Endothelial cell of hepatic sinusoid (primary cell): ENCODE data around the gene LAMTOR1.

Experiments
- in situ Hi-C: cut with HindIII; loops from 2 replicates; pipeline ENCODE4 v1.10.0; 2017; ENCODE audit warnings: low sequenced_read_pairs

LAMTOR1 gene

DNA sequence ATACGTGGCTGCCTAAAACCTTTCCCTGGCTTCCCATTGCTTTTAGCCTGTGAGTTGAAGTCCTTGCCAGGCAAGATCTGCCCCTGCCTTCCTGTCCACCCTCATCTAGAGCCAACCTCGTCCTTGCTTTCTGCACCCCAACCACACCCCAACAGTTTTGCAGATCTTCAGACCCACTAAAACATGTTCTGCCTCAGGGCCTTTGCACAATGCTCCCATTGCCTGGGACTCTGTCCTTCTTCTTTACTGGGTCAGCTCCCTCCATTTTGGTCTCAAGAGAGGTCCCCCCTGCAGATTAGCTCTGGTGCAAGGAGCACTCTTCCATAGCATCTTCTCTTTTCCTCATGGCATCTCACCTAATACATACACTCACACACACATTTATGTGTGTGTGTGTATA is 17.8 kb upstream of the LAMTOR1 start:
- in situ Hi-C loops, result no loop called here

DNA sequence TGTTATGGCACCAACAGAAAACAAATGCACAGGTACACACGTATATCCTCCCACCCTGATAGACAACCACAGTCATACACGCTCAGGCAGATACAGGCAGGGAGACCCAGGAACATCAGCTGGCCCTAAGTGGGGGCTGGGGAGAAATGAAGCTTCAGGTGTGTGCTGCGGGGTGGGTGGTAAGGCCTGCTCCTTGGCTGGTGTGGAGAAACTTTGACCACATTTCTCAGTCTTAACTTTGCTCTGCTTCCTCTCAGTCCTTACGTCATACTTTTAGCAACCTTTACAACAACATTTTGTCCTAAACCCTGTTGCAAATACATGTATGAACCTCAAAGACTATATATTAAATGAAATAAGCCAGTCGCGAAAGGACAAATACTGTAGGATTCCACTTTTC is 16.1 kb upstream of the LAMTOR1 start:
- in situ Hi-C loops, result loop anchor here (5.0 kb wide), 1 partner anchor 73 kb away; the partner anchor contains the start of gene FOLR1

DNA sequence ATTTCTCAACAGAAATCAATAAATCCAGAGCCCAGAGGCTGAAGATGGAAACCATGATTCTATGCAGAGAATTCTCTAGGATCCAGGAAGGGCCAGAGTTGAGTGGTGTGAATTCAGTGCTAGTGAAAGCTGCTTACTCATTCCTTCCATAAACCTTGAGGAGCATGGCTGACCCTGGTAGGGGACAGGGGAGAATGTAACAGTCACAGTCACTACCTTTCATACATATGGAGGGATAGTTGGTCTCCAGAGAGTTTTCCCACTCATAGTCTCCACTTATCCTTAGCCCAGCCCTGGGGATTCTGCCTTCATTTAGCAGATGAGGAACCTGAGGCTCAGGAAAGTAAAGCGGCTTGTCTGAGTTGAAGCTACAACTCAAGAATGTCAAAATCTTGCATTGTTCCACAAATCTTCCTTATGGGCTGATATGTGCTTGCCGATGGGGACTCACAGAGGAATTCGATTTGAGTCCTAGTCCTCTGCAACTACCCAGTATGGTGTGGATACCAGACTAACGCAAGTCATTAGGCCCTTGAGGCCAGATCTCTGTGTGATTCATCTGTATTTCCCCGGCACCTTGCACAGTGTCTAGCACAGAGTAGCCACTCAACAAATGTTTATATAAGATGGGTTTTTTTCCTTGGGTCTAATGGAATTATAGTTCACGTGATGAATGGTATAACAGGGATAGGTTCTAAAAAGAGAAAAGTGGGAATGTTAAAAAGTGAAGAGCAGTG is 13.1 kb upstream of the LAMTOR1 start:
- in situ Hi-C loops, result loop anchor here (5.0 kb wide), 1 partner anchor 76 kb away; the partner anchor contains the start of gene FOLR1

DNA sequence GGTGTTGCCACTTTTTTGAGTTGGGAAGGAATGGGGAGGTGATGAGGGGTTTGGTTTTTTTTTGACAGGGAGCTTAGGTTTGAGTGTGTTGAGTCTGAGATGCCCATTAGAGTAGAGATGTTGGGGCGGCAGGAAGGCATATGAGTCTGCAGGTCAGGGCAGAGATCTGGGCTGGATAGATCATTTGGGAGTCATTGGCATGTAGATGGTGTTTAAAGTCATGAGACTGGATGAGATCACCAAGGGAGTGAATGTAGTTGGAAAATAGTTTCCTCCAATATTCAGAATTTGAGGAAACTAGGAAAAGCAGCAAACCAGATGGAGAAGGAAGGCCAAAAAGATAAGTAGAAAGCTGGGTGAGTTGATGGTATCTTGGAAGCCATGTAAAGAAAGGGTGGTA is 11.5 kb upstream of the LAMTOR1 start:
- in situ Hi-C loops, result no loop called here

DNA sequence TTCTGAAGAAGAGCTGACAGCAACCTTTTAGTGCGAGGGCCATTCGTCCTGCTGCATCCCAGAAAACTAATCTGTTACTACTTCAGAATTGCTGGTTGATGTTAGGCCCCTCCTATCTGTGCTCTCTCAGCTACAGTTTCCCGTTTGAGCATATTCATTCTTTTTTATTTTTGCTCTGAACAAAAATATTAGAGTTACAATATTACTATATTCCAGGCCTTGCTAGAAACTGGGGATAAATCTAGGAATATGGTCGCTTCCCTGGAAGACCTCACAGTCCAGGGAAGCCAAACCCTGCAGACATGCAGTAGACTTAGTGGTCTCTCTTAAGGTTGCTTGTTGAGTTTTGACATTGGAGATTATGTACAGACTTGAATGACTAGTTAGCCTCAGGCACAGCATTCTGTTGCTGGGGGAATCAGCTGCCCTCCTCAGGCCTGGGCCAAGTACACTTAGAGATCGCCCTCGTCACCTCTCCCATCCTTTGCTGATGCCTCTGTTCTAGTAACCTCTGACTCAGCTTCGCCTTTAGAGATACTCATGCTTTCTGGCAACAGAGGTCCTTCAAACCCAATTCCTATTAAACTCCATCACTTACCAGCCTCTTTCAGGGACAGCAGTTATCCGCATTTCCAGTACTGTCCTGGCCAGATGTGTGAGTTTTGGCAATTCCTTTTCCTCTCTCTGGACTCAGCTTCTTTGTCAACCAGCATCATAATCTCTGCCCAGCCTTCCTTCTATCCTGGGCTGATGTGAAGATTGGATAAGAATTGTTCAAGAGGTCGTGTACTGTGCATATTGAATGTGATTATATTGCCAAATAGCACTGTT is 10.1 kb upstream of the LAMTOR1 start:
- in situ Hi-C loops, result no loop called here

DNA sequence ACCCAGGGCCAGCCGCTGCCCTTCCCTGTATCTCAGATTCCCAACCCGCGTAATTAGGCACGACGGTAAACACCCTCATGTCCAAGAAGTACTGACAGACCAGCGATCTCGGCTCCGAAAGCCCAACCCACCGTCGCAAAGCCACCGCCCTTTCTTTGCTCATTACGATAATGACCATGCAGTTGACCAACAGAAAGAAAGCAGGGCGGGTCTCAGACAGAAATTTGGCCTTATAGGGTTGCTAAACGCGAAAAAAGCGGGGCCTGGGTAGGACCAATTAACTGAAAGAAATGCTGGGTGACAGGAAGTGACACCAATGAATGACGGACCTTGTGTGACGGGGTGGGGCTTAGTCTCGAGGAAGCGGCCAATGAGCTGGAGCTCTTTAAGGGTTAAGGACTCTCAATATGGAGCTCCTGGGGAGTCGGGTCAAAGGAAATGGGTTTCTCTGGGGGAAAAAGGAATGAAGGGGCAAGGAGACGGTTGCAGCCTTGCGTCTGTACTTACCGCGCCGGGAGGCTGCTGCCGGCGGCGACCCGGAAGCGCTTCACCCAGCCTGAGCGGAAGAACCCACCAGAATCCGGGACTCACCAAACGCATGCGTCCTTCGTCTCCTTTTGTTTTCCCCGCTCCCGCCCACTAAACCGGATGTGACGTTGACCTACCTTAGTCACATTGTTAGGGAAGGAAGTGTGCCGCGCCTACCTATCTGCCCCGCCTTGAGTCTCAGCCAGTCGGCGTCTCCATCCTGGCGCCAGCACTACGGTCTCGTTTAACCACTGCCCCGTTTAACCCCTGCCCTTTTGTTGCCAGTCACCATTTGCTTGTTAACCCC is 9.3 kb upstream of the LAMTOR1 start, which contains the start of gene ANAPC15:
TSS of gene ANAPC15 (minus strand) at position 553 of the 835 bp plus-strand sequence. CDS start 1,419 bp downstream, outside the sequence.
- in situ Hi-C loops, result no loop called here

DNA sequence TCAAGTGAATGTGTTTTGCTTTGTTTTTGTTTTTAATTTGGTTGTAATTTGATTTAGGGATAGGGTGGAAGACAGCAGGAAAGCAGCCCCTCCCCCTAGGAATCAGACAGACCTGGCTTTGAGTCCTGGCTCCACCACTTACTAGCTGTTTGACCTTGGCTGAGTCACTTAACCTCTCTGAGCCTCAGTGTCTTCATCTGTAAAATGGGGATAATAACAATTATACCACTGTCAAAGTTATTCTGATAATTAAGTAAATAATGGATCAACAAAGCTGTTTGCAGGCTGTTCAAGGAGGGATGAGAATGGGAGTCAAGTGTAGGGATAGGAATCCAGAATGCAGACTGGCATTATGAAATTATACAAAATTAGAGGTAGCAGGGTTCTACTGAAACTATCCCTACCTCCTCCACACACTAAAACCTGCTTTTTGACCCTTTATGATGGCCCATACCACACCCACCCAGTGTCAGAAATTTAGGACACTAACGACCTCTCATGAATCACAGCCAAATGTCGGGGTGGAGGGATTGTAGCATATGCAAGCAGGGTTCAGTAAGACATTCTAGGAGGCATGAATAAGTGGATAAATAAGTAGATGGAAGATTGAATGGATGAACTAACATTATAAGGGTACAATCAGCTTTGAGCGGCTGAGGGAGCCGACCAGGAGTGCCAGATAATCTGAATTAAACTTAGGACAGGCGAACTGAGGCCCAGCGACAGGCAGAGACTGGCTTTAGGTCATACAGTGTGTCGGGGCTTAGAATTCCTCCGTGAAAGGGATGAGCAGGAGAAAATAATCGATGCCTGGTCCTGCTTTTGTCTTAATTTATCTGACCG is 8.4 kb upstream of the LAMTOR1 start:
- in situ Hi-C loops, result no loop called here

DNA sequence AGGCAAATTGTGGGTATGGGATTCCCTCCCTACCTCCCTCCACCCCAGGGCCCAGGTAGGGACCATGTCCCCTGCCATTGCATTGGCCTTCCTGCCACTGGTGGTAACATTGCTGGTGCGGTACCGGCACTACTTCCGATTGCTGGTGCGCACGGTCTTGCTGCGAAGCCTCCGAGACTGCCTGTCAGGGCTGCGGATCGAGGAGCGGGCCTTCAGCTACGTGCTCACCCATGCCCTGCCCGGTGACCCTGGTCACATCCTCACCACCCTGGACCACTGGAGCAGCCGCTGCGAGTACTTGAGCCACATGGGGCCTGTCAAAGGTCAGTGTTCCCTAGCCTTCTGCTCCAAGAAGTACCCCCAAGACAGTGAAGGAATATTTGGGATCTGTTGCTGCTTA is 2.8 kb upstream of the LAMTOR1 start, which contains the start of gene TOMT:
TSS of gene TOMT (plus strand) at position 37 of the 400 bp plus-strand sequence. CDS start at position 65, 28 bp downstream.
- in situ Hi-C loops, result no loop called here

DNA sequence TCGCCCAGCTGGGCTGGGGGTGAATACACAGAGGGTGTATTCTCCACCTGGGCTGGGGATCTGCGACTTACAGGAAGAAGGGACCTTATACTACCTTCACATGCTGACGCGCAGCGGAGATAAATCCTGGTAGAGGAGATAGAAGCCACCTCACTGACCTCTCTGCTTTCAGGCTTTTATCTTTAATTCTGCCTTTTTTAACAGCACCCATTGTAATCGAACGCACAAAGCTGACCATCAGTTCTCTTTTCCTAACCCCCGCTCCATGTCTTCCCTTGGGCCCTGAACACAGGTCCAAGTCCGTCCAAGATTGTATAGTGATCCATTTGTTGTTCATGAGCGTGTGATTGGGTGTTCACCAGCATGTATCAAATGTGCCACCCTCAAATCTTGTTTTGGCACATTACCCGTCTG is 664 bp upstream of the LAMTOR1 start:
- in situ Hi-C loops, result loop anchor here (5.0 kb wide), 1 partner anchor 76 kb away; no protein-coding TSS in a partner anchor

DNA sequence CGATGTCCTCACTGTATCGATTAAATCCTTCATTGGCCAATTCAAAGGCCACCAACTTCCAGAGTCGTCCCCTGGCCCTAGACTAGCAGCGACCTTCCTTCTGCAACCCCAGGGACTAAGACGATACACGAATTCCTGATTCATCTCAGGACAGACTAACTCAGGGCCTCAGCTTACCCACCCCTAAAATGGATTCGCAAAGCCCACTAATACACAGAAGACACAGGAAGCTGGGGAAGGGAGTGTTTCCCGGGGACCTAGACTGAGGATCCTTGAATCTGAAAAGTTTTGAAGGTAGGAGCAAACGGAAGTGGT is 509 bp downstream of the LAMTOR1 start:
- in situ Hi-C loops, result loop anchor here (5.0 kb wide), 1 partner anchor 75 kb away; no protein-coding TSS in a partner anchor

DNA sequence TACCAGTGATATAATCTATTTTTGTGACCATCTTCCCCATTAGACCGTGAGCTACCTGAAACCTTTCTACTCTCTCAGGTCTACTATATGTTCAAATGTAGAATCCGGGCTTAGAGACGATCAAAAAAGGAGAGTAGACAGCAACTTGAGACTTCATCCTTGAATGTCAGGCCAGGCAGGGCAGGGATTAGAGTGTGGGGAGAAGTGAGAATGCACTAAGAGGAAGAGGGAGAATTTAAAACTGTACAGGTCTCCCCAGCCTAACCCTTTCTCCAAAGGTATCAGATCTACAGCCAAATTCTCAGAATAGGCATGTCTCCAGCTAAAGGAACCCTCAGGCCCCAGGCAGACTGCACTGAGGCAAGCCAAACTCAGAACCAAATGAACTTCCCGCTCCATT is 935 bp downstream of the LAMTOR1 start:
- in situ Hi-C loops, result loop anchor here (5.0 kb wide), 1 partner anchor 75 kb away; no protein-coding TSS in a partner anchor

DNA sequence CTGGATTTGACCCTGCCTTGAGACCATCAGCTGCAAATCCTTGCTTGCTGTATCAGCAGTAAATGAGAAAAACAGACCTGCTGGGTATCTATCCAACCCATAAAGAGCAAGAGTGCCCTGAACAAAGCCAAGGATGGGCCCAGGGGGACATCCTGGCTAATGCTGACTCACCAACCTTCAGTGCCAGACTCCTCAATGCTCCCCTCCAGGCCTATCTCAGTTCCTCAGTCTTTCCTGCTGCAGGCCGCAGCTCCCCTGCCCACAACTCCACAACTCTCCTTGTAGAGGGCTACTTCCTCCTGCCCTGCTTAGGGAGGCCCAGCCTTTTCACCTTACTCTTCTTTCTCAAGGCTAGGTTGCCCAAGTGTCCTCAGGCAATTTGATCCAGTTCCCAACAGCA is 2.6 kb downstream of the LAMTOR1 start:
- in situ Hi-C loops, result loop anchor here (5.0 kb wide), 1 partner anchor 73 kb away; no protein-coding TSS in a partner anchor

DNA sequence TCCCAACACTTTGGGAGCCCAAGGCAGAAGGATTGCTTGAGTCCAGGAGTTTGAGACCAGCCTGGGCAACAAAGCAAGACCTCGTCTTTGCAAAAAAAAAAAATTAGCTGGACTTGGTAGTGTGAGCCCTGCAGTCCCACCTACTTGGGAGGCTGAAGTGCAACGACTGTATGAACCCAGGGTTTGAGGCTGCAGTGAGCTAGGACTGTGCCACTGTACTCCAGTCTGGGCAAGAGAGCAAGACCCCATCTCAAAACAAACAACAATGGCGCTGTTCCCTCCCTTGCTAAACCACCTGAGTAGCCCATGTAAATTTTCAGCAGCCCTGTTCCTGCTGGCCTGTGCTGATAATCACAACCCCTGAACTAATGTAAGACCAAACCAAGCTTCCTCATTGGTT is 3.1 kb downstream of the LAMTOR1 start:
- in situ Hi-C loops, result loop anchor here (5.0 kb wide), 1 partner anchor 73 kb away; no protein-coding TSS in a partner anchor

DNA sequence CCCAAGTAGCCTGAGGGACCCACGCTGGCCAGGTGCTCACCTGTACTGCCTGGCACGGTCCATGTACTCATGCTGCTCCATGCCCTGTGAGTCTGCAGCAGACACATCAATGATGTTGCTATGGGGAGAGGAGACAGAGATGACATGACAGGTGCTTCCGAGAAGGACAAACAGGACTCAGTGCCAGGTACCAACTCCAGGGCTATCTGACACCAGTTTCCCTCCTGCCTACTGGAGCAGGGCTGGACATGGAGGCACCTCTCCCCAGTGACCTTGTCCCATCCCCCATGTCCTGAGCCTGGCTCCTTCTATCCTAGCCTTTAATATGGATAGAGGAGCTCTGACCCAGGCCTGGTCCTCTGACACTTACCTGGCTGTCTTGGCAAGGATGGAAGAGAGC is 4.4 kb downstream of the LAMTOR1 start:
- in situ Hi-C loops, result no loop called here

DNA sequence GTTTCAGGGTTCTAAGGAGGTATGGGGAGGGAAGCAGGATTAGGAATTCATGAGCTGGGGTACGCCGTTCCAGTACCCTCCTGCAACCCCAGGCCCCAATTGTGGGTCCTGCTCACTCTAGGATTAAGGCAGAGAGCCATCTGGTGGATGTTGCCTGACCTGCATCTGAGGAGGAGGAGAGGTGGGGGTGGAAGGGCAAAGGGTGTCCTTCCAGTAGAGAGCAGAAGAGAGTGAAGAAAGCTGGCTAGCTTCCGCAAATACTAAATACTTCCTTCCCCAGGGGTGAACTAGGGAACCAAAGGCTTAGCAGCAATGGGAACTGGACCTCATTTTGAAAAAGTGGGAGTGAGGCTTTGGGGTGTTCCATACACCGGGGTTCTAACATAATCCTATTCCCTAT is 11.8 kb downstream of the LAMTOR1 start:
- in situ Hi-C loops, result no loop called here

DNA sequence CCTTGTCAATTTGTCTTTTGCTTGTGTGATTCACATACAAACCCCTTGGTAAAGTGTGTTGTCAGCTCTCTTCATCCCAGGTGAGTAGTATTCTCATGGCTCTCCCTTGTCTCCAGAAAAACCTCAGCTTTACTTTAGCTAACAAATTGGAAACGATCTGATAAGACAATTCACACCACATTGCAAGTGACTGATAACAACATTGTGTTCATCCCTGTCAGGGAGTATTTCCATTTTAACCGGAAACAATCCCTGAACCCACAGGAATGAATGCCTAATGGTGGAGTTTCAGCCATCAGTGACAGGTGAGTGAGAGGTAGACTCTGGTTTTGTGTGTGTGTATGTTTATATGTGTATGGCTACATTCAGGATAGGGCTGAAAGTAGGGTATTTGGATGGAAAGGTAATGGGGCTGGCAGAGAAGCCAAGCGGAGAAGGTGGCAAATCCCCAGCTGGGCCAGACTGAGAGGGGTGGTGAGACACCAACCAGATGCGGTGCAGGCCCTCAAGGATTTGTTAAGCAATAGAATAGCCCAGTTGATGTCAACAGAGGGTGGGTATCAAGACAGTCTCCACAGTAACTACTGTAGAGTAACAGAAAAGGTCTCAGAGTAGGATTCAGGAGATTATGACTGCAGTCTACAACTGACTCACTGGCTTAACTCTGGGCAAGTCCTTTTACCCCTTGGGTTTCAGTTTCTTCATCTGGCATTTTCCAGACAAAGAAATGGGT is 14.9 kb downstream of the LAMTOR1 start:
- in situ Hi-C loops, result no loop called here

DNA sequence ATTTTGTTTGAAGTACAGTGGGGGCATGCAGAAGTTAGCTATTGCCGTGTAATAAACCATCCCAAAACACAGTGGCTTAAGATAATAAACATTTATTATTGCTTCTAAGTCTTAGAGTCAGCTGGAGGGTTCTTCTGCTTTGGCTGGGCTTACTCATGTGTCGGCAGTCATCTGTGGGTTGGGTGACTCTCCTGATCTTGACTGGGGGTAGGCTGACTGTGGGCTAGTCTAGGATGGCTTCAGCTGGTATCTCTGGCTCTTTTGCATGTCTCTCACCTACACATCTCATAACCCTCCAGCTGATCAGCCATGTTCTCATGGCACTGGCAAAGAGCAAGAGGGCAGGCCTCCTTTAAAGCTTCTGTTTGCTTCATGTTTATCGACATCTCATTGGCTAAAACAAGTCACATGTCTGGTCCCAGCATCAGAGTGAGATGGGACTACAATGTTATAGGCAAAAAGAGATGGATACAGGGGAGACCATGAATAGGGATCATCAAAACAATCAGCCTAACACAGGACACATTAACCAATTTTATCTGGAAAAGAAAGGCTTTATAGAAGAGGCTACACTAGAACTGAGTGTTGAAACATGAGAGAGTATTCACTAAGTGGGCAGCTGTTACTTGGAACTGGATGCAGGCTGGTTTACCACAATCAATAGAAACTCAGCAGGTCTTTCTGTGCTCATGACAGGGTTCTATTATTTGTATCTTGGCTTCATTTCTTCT is 17.3 kb downstream of the LAMTOR1 start:
- in situ Hi-C loops, result no loop called here

DNA sequence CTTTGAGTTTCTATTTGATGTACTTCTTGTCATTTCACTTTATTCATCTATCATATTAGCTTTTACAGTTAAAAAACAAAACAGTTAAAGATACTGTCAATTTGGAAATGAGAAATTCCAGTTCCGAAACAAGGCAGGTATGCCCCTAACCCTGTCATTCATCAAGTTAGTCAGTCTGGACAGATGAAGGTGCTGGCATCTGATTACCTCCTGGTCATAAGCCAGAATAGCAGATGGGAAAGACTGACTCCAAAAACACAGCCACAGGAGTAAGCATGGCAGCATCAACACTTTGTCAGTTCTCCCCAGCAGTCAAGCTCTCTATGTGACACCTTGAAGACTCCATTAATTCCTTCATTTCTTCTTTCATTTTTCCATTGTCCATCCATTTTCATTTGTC is 18.1 kb downstream of the LAMTOR1 start:
- in situ Hi-C loops, result no loop called here

DNA sequence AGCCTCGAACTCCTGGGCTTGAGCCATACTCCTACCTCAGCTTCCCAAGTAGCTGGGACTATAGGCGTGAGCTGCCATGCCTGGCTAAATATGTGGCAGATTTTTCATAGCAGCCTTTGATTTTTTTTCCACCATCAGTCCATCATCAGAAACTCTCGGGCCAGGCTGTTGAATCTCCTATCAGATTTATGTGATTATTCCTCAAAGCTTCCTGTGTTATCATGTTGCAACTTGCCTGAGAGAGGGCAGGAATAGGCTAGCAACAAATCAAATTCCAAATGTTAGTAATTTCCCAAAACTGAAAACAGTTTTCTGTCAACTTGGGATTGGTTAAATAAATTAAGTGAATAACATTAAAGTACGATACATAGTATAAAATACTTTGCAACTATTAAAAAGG is 19.0 kb downstream of the LAMTOR1 start:
- in situ Hi-C loops, result no loop called here
